ENCODE results near the gene TAF4.
"Not testable (repeated sequence)": the region's sequence is repeated elsewhere in the genome, so short reads cannot be mapped to it uniquely, and the experiment has no call there.

The TAF4 gene

GRCh38 chr20:61990484-61990883 is 75.2 kb downstream of the TAF4 start:
- Histone ChIP-seq H3K27ac (no peak overlapping the region), H3K4me3 (no peak overlapping the region)
- DNase-seq (ENCODE audit: low spot score) = no peak
- no peak for TF ChIP-seq CTCF (IDR thresholded peaks at IDR 0.05)

GRCh38 chr20:61989741-61990140 is 75.9 kb downstream of the TAF4 start:
- no peak for DNase-seq (ENCODE audit: low spot score)
- Histone ChIP-seq H3K27ac (no peak overlapping the region), H3K4me3 (no peak overlapping the region)
- no peak for TF ChIP-seq CTCF (IDR thresholded peaks at IDR 0.05)

- TF ChIP-seq CTCF (IDR thresholded peaks at IDR 0.05) = no peak
- Histone ChIP-seq H3K27ac (no peak overlapping the region), H3K4me3 (no peak overlapping the region)
- no peak for DNase-seq (ENCODE audit: low spot score)
Observed at GRCh38 chr20:61988665-61989064, 77.0 kb downstream of the TAF4 start.

- Histone ChIP-seq H3K4me3 (no peak overlapping the region), H3K27ac (no peak overlapping the region)
- no peak for DNase-seq (ENCODE audit: low spot score)
- no peak for TF ChIP-seq CTCF (IDR thresholded peaks at IDR 0.05)
Observed at GRCh38 chr20:61986762-61987321, 78.8 kb downstream of the TAF4 start.

GRCh38 chr20:61985096-61985495 is 80.6 kb downstream of the TAF4 start:
- H3K4me3 ChIP-seq = no peak overlapping the region
- TF ChIP-seq CTCF (IDR thresholded peaks at IDR 0.05) = no peak
- no peak overlapping the region for H3K27ac ChIP-seq
- no peak for DNase-seq (ENCODE audit: low spot score)

- H3K27ac ChIP-seq; DNase-seq (ENCODE audit: low spot score); H3K4me3 ChIP-seq: not testable (repeated sequence)
Observed at GRCh38 chr20:61984431-61984830, 81.2 kb downstream of the TAF4 start.

- no peak overlapping the region for H3K4me3 ChIP-seq
- TF ChIP-seq CTCF (IDR thresholded peaks at IDR 0.05) = no peak
- DNase-seq (ENCODE audit: low spot score) = no peak
Observed at GRCh38 chr20:61983965-61984364, 81.7 kb downstream of the TAF4 start.

GRCh38 chr20:61982951-61983315 is 82.7 kb downstream of the TAF4 start:
- no peak overlapping the region for H3K4me3 ChIP-seq
- TF ChIP-seq CTCF (IDR thresholded peaks at IDR 0.05) = no peak
- DNase-seq (ENCODE audit: low spot score) = no peak
- no peak overlapping the region for H3K27ac ChIP-seq

More at GRCh38 chr20:61983965-61984364, 81.7 kb downstream of the TAF4 start:
- H3K27ac ChIP-seq = no peak overlapping the region

Measured in coronary artery (tissue), 2 donors.